RWPE2 (cell line): Measurements from ENCODE around the gene AMFR.
A peak's percentile ranks its signal among the peaks of the same experiment; 100 is the strongest.

ENCODE experiments used
- ATAC-seq: fragments of 200-7000 bp; cut with Tn5 transposase; 3 replicates; pipeline ENCODE4 v1.9.1; 2021; ENCODE audit warnings: low read depth
- DNase-seq: peaks from one replicate; pipeline ENCODE4 v3.0.0-alpha.2; 2020; ENCODE audit warnings: low spot score
- H3K27ac ChIP-seq: fragments of 450-650 bp; 2 replicates; pipeline ENCODE4 v1.5.1; 2017; ENCODE audit warnings: mild to moderate bottlenecking; ENCODE audit not compliant: poor library complexity, severe bottlenecking
- H3K27me3 ChIP-seq: fragments of 250-450 bp; sonication (Bioruptor Pico); 2 replicates; pipeline ENCODE4 v1.5.1; 2021; ENCODE audit warnings: mild to moderate bottlenecking, moderate library complexity; ENCODE audit not compliant: insufficient read depth, poor library complexity, severe bottlenecking
- H3K36me3 ChIP-seq: fragments of 250-450 bp; sonication (Bioruptor Pico); 2 replicates; pipeline ENCODE4 v1.5.1; 2020; ENCODE audit warnings: low read depth, mild to moderate bottlenecking, moderate library complexity
- H3K4me1 ChIP-seq: fragments of 250-450 bp; sonication (Bioruptor Pico); 2 replicates; pipeline ENCODE4 v1.5.1; 2021; ENCODE audit warnings: mild to moderate bottlenecking, moderate library complexity; ENCODE audit not compliant: insufficient read depth, poor library complexity, severe bottlenecking
- H3K4me3 ChIP-seq: fragments of 250-450 bp; sonication (Bioruptor Pico); 2 replicates; pipeline ENCODE4 v1.5.1; 2021; ENCODE audit warnings: mild to moderate bottlenecking, moderate library complexity; ENCODE audit not compliant: severe bottlenecking
- H3K9me3 ChIP-seq: fragments of 250-450 bp; sonication (Bioruptor Pico); 2 replicates; pipeline ENCODE4 v1.5.1; 2021; ENCODE audit warnings: mild to moderate bottlenecking, moderate library complexity; ENCODE audit not compliant: severe bottlenecking
- TF ChIP-seq, protein P1 (sequence below): fragments of 450-650 bp; IDR thresholded peaks from one replicate; pipeline ENCODE4 v1.5.1; 2017; ENCODE audit warnings: mild to moderate bottlenecking, moderate library complexity; ENCODE audit not compliant: poor library complexity, severe bottlenecking

The AMFR gene

DNA sequence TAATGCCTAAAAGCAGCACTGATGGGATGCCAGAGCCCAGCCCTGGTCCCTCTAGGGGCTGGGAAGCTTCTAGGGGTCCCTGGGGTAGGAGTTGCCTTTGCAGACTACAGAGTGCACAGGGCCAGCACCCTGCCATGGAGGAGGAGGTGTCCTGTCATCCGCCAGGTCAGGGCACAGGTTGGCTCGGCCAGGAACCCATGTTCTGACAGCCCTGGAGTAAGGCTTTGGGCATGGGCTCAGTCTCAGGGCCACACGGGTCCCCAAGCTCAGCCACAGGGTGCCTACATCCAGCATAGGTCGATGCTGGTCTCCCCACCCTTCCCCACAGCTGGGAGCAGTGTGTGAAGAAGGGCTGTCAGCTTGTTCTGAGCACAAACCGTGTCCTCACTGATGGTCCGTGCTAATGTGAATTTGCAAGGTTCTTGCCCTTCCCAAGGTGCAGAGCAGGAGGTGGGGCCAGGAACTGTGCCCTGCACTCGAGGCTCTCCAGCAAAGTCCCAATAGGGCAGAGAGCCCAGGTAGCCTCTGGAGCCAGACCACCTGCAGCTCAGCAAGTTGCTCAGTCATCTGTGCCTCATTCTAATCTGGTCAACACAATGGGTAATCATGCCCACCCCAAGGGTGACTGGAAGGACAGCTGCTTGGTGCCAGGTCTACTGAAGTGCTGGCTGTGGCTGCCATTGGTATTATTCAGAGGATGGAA, 72.8 kb downstream of the AMFR start:
- no peaks in the 10 kb centered on the region for H3K27me3 ChIP-seq
- DNase-seq: no peak
- no peak overlapping the region for H3K27ac ChIP-seq
- ATAC-seq: no peak
- TF ChIP-seq, protein P1, sequence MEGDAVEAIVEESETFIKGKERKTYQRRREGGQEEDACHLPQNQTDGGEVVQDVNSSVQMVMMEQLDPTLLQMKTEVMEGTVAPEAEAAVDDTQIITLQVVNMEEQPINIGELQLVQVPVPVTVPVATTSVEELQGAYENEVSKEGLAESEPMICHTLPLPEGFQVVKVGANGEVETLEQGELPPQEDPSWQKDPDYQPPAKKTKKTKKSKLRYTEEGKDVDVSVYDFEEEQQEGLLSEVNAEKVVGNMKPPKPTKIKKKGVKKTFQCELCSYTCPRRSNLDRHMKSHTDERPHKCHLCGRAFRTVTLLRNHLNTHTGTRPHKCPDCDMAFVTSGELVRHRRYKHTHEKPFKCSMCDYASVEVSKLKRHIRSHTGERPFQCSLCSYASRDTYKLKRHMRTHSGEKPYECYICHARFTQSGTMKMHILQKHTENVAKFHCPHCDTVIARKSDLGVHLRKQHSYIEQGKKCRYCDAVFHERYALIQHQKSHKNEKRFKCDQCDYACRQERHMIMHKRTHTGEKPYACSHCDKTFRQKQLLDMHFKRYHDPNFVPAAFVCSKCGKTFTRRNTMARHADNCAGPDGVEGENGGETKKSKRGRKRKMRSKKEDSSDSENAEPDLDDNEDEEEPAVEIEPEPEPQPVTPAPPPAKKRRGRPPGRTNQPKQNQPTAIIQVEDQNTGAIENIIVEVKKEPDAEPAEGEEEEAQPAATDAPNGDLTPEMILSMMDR: no peak
- peaks cover 3% of the 10 kb centered on the region for H3K4me1 ChIP-seq
- H3K4me3 ChIP-seq: no peak overlapping the region
- H3K9me3 ChIP-seq: no peaks in the 10 kb centered on the region
- H3K36me3 ChIP-seq: no peaks in the 10 kb centered on the region

DNA sequence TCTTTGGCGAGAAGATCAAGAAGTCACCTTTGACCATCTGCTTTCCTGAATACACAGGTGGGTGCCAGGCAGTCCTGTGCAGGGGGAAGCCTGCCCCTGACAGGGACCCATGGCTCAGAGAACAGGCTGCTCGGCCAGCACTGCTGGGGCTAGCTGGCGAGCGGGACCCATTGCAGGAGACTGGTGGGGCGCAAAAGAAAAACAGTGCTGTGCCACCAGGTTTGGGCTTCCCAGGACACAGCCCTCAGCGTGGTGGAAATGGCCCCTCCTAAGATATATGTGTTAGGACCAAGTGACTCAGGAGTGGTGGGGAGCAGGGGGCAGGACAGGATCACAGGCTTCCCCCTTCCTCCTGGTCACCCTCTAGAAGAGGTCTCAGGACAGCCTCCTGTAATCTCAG, 73.9 kb downstream of the AMFR start:
- TF ChIP-seq, protein P1: no peak
- H3K27ac ChIP-seq: no peak overlapping the region
- no peaks in the 10 kb centered on the region for H3K36me3 ChIP-seq
- no peaks in the 10 kb centered on the region for H3K27me3 ChIP-seq
- no peak overlapping the region for H3K4me3 ChIP-seq
- H3K9me3 ChIP-seq: no peaks in the 10 kb centered on the region
- H3K4me1 ChIP-seq: peaks cover 3% of the 10 kb centered on the region
- ATAC-seq: no peak
- no peak for DNase-seq

DNA sequence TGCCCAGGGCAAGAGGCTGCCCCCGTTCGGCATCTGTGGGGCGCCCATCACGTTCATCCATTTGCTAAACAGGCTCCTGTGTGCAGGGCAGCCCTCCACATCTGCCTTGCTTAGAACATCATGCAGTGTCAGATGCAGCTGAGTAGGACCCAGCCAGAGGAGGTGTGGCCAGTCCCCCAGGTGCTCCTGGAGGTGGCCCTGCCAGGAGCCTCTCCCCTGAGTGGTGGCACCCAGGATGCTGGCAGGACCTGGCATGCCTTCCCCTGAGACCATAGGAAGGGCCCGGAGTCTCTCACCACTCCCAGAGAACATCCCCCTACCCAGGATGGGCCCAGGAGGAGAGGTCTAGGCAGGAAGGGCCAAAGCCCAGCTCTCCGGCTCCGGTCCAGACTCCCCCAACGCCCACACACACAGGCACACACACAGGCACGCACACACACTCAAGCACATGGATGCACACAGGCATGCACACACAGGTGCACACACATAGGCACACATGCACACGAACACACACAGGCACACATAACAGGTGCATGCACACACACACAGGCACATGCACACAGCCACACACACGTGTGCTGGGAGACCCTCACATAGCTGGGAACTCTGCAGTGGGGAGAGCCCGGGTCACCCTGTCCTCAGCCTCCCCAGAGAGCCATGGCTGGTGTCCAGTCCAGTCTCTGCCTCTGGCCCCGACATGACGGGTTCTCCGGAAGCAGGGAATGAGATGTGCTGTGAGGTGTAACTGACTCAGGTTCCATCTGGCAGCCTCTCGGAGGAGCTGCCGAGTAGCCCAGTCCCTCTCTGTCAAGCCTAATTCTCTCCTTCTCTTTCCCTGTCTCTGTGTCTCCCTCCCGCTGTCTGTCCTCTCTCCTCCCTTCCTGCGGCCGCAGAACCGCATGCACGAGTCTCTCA, 74.6 kb downstream of the AMFR start:
- TF ChIP-seq, protein P1: no peak
- ATAC-seq (no peak), DNase-seq (no peak)
- H3K4me1 ChIP-seq: no peaks in the 10 kb centered on the region
- no peaks in the 10 kb centered on the region for H3K27me3 ChIP-seq
- H3K9me3 ChIP-seq: no peaks in the 10 kb centered on the region
- H3K4me3 ChIP-seq: no peak overlapping the region
- no peak overlapping the region for H3K27ac ChIP-seq
- no peaks in the 10 kb centered on the region for H3K36me3 ChIP-seq

DNA sequence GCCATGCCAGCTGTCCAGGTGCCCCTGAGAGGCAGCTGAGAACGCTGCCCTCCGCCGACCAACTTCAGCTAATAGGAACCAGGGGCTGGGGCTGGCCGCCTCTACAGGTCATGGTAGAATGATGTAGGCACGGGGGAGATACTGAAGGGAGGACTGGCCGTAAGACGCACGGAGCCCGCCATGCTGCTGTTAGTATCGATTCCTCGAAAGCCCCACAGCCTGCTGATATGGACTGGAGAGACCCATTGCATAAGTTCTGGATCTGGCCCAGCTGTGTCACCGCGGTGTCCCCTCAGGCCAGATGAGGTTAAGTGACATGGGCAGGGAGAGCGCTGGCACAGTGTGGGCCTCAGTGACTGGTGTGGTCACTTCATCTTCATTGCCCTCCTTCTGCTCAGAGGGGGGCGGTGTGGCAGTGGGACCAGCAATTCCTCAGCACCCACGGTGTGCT, 75.6 kb downstream of the AMFR start:
- Histone ChIP-seq H3K27me3 (no peaks in the 10 kb centered on the region), H3K4me1 (peaks cover under 1% of the 10 kb centered on the region), H3K9me3 (no peaks in the 10 kb centered on the region), H3K36me3 (no peaks in the 10 kb centered on the region), H3K4me3 (no peak overlapping the region), H3K27ac (no peak overlapping the region)
- ATAC-seq (no peak), DNase-seq (peak; percentile 38)
- TF ChIP-seq, protein P1: no peak

DNA sequence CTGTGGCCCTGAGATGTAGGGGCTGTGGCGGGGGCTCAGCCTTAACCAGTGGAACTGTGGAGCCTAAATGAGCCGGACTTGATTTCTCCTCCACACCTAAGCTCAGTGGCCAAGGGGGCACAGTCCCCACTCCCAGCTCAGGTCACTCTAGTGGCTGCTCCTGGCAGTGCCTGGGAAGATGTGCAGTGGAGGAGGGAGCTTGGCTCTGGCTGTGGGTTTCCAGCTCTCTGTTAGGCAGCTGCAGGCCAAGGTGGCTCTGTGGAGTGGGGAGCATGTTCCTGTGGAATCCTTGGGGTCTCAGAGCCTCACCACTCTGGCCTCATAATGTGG, 76.3 kb downstream of the AMFR start:
- Histone ChIP-seq H3K4me1 (peaks cover 8% of the 10 kb centered on the region), H3K9me3 (no peaks in the 10 kb centered on the region), H3K27me3 (no peaks in the 10 kb centered on the region), H3K36me3 (no peaks in the 10 kb centered on the region), H3K27ac (no peak overlapping the region), H3K4me3 (no peak overlapping the region)
- no peak for ATAC-seq
- TF ChIP-seq, protein P1: no peak
- DNase-seq: no peak
